NCI-H1105 (cell line): ENCODE data around the gene B4GALT2.

ENCODE experiments used
- DNase-seq: peaks from one replicate; lab custom pipeline; 2025; lab: John Stamatoyannopoulos, UW

Gene B4GALT2

GRCh38 chr1:43947061-43947873 is 31.7 kb upstream of the B4GALT2 start:
- no peak for DNase-seq

- no peak for DNase-seq
Measured at GRCh38 chr1:43947874-43948437, 31.1 kb upstream of the B4GALT2 start.

- DNase-seq = no peak
Measured at GRCh38 chr1:43949678-43950077, 29.3 kb upstream of the B4GALT2 start.

GRCh38 chr1:43951021-43951985 is 27.7 kb upstream of the B4GALT2 start:
- DNase-seq = no peak

GRCh38 chr1:43952731-43953346 is 26.2 kb upstream of the B4GALT2 start:
- DNase-seq = peak; percentile 97

GRCh38 chr1:43953361-43953760 is 25.6 kb upstream of the B4GALT2 start:
- no peak for DNase-seq

- DNase-seq = no peak
Measured at GRCh38 chr1:43954036-43954435, 25.0 kb upstream of the B4GALT2 start.

- no peak for DNase-seq
Measured at GRCh38 chr1:43956234-43956633, 22.8 kb upstream of the B4GALT2 start.

GRCh38 chr1:43957407-43958040 is 21.5 kb upstream of the B4GALT2 start:
- DNase-seq = no peak

GRCh38 chr1:43958351-43959255 is 20.4 kb upstream of the B4GALT2 start:
- DNase-seq = no peak

- DNase-seq = no peak
Measured at GRCh38 chr1:43960798-43961197, 18.2 kb upstream of the B4GALT2 start.

- no peak for DNase-seq
Measured at GRCh38 chr1:43961692-43962091, 17.3 kb upstream of the B4GALT2 start.

GRCh38 chr1:43962324-43962723 is 16.7 kb upstream of the B4GALT2 start:
- DNase-seq = no peak

- no peak for DNase-seq
Measured at GRCh38 chr1:43963006-43963405, 16.0 kb upstream of the B4GALT2 start.

- no peak for DNase-seq
Measured at GRCh38 chr1:43963890-43964289, 15.1 kb upstream of the B4GALT2 start.

GRCh38 chr1:43965316-43965715 is 13.7 kb upstream of the B4GALT2 start:
- no peak for DNase-seq

- DNase-seq = no peak
Measured at GRCh38 chr1:43968348-43968948, 10.6 kb upstream of the B4GALT2 start.

GRCh38 chr1:43969416-43969745 is 9.6 kb upstream of the B4GALT2 start:
- DNase-seq = no peak

- DNase-seq = peak; percentile 98
Measured at GRCh38 chr1:43969746-43970466, 9.1 kb upstream of the B4GALT2 start, which contains the start of gene DPH2. Gene DPH2, plus strand, starts transcription at chr1:43970010. Its CDS starts 166 bp downstream, at chr1:43970176.
